Hypothalamus (tissue), 51 donors: ENCODE data around the gene ZNF664.

ENCODE experiments used
- DNase-seq, 51 donors: peaks; one replicate each; lab custom pipeline; 2025; lab: John Stamatoyannopoulos, UW

The ZNF664 gene

GRCh38 chr12:124006085-124006845, 33.2 kb downstream of the ZNF664 start:
- DNase-seq: peak in 1 of 51 donors; percentile 38

- peak in 1 of 51 donors; percentile 21 for DNase-seq
These were observed 34.1 kb downstream of the ZNF664 start for GRCh38 chr12:124006846-124007713.

- no peak for DNase-seq
These were observed 35.0 kb downstream of the ZNF664 start for GRCh38 chr12:124007826-124008570.

GRCh38 chr12:124008595-124008994, 35.6 kb downstream of the ZNF664 start:
- peak in 5 of 51 donors; percentile 11 to 26 (median 21) for DNase-seq

- no peak for DNase-seq
These were observed 36.8 kb downstream of the ZNF664 start for GRCh38 chr12:124009781-124010180.

- no peak for DNase-seq
These were observed 37.7 kb downstream of the ZNF664 start for GRCh38 chr12:124010687-124011086.

GRCh38 chr12:124011435-124012115, 38.6 kb downstream of the ZNF664 start:
- no peak for DNase-seq

GRCh38 chr12:124013073-124013472, 40.1 kb downstream of the ZNF664 start:
- no peak for DNase-seq

- no peak for DNase-seq
These were observed 42.8 kb downstream of the ZNF664 start for GRCh38 chr12:124015494-124016461.

GRCh38 chr12:124017064-124017463, 44.0 kb downstream of the ZNF664 start:
- no peak for DNase-seq

GRCh38 chr12:124018539-124018938, 45.5 kb downstream of the ZNF664 start:
- DNase-seq: no peak

- no peak for DNase-seq
These were observed 46.1 kb downstream of the ZNF664 start for GRCh38 chr12:124019115-124019514.

- no peak for DNase-seq
These were observed 47.5 kb downstream of the ZNF664 start for GRCh38 chr12:124020514-124020949.

GRCh38 chr12:124021007-124021406, 48.0 kb downstream of the ZNF664 start:
- no peak for DNase-seq

GRCh38 chr12:124022161-124022560, 49.1 kb downstream of the ZNF664 start:
- no peak for DNase-seq

- DNase-seq: no peak
These were observed 51.3 kb downstream of the ZNF664 start for GRCh38 chr12:124024263-124024678.

GRCh38 chr12:124024776-124025175, 51.8 kb downstream of the ZNF664 start:
- DNase-seq: no peak

GRCh38 chr12:124025661-124026060, 52.6 kb downstream of the ZNF664 start:
- DNase-seq: no peak
